Measurements from ENCODE around the gene MAPT.
"Not testable (repeated sequence)": the region's sequence is repeated elsewhere in the genome, so short reads cannot be mapped to it uniquely, and the experiment has no call there.

Gene MAPT

DNA sequence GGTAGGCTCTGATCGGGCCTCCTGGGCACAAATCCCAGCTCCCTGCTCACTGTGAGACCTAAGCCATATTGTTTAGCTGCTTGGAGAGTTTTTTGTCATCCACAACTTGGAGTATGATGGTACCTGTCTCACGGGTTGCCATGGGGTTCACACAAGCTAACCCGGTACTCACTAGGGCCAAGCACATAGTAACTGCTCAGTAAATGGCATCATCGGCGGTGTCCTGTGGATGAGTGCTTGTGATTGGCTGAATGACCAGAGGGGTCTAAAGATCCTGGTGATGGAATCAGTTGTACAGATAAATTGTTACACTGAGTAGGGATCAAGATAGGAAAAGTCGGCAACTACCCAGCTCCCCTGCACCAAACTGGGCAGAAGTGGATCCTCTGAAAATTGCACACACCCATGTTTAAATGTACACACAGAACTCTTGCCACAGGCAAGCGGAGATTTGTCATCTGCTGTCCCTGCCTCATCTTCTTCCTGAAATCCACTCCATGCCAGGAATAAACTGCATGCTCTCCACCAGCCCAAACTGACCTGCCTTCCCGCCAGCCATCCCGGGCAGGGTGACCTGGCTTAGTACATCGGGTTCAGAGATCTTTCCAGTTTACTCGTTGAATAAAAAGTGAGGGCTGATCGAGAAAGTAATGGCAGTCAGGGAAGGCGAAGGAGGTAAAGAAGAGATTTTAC lies 6.5 kb downstream of the MAPT start:
- DNase-seq (ENCODE audit: low read depth in 2 of 2): no peak

DNA sequence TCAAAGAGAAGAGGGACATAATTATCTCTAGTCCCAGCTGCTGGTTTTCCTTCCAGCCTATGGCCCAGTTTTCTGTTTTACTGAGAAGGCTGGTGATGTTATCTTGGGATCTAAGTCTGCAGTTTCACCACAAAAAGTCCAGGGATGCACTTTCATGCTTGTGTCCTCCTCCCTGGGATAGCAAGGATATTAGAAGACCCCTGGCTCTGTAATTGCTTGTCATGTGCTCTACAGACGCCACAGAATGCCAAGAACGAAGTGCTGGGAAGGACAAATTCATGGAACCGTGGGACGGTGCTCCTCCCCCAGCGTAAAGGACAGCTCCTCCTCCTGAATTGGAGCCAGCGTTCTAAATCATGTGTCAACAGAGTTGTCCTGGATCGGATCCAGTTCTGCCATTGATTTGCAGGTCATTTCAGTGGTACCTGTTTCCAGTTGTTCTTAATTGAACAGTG lies 8.6 kb downstream of the MAPT start:
- no peak for DNase-seq (ENCODE audit: low read depth in 2 of 2)

DNA sequence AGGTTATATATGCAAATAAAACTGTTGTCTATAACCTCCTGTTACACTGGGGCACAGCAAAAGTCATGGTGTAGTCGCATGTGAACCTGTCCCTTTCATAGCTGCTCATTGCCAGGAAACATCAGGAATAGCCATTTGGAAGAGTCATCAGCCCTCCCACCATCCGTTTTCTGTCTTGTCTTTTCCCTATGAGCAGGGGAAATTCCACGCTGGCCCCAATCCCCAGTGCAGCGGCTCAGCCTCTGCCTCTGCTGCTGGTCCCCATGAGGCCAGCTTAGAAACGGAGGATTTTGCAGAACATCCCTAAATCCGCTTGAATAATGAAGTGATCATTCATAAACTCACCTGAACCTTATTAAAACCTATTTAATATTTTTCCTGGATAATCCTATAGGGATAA lies 10.5 kb downstream of the MAPT start:
- no peak for DNase-seq (ENCODE audit: low read depth in 2 of 2)

GRCh38 chr17:45905814-45906213 lies 11.5 kb downstream of the MAPT start:
- no peak for DNase-seq (ENCODE audit: low read depth in 2 of 2)

DNA sequence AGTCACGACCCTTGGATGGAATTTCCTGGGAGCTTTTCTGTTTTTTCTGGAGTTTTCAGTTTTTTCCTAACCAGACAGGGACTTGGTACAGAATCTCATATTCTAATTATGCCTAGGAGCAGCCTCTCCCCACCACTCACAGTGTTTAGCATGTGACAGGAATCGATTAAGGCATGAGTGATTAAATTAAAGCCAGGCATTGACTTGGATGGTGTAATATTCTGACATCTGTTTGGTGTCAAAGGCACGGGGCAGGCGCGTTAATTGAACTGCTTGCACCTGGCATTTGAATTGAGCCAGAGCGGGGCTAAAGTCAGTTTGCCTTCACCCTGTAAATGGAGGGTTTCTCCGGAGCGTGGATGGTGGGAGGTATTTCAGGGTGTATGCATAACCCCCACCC lies 11.9 kb downstream of the MAPT start:
- no peak for DNase-seq (ENCODE audit: low read depth in 2 of 2)

GRCh38 chr17:45906927-45907622 lies 12.7 kb downstream of the MAPT start:
- DNase-seq (ENCODE audit: low read depth in 2 of 2): no peak

- DNase-seq (ENCODE audit: low read depth in 2 of 2): no peak
These were observed 13.5 kb downstream of the MAPT start for GRCh38 chr17:45907750-45908395.

DNA sequence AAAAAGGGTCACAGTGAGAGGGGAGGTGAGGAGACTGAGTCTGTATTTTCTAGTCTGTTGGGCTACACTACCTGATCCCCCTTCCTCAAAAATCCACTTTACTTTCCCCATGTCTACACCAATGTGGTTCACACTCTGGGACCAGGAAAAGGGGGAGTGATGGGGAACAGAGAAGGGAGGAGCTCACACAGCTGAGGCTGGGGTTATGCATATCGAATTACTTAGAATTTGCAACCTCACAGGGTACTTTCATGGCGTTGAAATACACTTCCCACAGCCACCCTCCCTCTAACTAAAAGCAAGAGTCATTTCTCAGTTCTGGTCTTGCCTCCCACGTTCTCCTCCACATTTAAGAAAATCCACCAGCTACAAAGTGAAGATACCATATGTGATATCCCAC lies 14.1 kb downstream of the MAPT start:
- DNase-seq (ENCODE audit: low read depth in 2 of 2): no peak

- no peak for DNase-seq (ENCODE audit: low read depth in 2 of 2)
These were observed 14.6 kb downstream of the MAPT start for GRCh38 chr17:45908935-45909334.

DNA sequence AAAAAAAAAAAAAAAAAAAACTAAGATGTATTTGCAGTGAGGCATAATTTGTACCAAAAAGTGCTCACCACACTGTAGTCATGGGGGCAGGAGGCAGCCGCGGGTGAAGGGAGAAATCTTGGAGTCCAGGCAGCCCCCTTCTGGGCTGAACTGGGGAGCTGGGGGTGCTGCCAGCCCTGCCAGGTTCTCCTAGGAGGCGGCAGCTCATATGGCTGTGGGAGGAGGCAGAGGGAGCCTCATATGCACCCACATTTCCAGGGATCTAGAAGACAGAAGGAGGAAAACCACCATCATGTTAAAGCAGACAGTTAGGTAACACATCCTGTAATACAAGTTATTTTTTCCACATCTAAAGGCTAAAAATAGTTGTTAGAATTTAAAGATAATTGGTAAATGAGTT lies 16.3 kb downstream of the MAPT start:
- no peak for DNase-seq (ENCODE audit: low read depth in 2 of 2)

GRCh38 chr17:45912319-45912718 lies 18.0 kb downstream of the MAPT start:
- DNase-seq (ENCODE audit: low read depth in 2 of 2): no peak

DNA sequence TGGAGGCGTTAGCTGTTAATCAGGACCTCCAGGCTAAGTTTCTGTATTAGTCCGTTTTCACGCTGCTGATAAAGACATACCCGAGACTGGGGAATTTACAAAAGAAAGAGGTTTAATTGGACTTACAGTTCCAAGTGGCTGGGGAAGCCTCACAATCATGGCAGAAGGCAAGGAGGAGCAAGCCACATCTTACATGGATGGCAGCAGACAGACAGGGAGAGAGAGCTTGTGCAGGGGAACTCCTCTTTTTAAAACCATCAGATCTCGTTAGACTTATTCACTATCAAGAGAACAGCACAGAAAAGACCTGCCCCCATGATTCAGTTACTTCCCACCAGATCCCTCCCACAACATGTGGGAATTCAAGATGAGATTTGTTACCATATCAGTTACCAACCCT lies 18.7 kb downstream of the MAPT start:
- not testable (repeated sequence) for DNase-seq (ENCODE audit: low read depth in 2 of 2)

- DNase-seq (ENCODE audit: low read depth in 2 of 2): no peak
These were observed 19.8 kb downstream of the MAPT start for GRCh38 chr17:45914047-45914717.

- no peak for DNase-seq (ENCODE audit: low read depth in 2 of 2)
These were observed 20.9 kb downstream of the MAPT start for GRCh38 chr17:45915263-45915662.

DNA sequence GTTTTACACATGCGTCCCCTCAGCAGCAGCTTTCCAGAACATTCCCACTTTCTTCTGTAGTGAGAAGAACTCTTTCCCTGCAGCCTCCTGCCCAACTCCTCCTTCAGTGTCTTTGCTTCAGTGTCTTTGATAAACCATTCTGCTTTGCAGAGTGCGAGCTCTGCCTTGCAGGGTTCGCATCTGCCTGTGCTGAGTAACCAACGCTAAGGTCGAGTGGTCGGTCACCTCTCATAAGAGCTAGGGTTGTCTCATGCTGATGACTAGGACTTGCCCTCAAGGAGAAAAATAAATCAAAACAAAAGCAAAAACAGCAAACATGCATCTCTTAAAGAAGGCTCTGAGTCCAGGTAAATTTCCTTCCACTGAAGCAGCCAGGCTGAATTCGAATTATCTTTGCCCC lies 22.7 kb downstream of the MAPT start:
- no peak for DNase-seq (ENCODE audit: low read depth in 2 of 2)

- no peak for DNase-seq (ENCODE audit: low read depth in 2 of 2)
These were observed 23.9 kb downstream of the MAPT start for GRCh38 chr17:45918241-45918745.

DNA sequence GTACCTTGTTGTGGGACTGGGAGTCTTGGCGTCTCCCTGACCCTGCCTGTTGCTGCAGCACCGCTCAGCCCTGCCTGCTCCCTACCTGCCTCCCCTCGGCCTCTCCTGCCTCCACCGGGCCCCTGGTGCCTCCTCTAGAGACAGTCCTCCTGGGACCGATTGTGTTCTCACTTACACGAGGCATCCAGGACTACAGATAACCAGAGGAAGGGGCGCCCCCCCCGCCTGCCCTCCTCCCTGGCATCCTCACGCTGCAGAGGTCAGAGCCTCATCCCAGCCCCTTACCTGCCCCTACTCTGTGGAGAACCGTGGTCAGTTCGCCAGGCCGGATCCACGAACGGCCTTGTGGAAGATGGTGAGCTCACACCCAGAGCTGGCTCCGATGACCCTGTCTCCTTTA lies 24.8 kb downstream of the MAPT start:
- DNase-seq (ENCODE audit: low read depth in 2 of 2): no peak

DNA sequence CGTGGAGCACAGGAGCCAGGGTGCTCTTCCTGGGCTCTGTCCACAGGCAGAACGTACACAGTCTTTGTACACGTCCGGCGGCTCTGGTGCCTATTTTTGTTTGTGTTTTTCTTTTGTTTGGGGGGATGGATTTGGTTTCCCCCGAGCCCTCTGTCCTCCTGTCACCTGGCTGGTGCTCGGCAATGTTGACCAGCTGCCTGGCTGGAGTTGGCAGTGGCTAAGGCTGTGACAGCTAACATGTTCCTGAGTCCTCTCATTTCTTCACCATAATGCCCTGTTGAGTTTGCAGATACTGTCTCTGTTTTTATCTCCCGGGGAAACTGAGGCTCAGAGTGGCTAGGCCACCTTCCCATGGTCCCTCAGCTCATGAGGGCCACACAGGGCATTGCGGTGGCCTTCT lies 25.7 kb downstream of the MAPT start:
- no peak for DNase-seq (ENCODE audit: low read depth in 2 of 2)

GRCh38 chr17:45923511-45924268 lies 29.3 kb downstream of the MAPT start:
- DNase-seq (ENCODE audit: low read depth in 2 of 2): no peak

- no peak for DNase-seq (ENCODE audit: low read depth in 2 of 2)
These were observed 30.0 kb downstream of the MAPT start for GRCh38 chr17:45924332-45924820.

GRCh38 chr17:45925311-45925710 lies 31.0 kb downstream of the MAPT start:
- no peak for DNase-seq (ENCODE audit: low read depth in 2 of 2)

Measured in stimulated activated CD8-positive, alpha-beta memory T cell treated with anti-CD3 and anti-CD28 coated beads, Interleukin-7, amount 100 ng/mL, for 1 hour (primary cell).